ENCODE measurements around the gene PCDHGB3. TPM values are rescaled to one million over a fixed set of nuclear protein-coding genes. Genes with fewer than 3 reads are reported as not detected.
"Not testable (repeated sequence)": the region's sequence is repeated elsewhere in the genome, so short reads cannot be mapped to it uniquely, and the experiment has no call there.

Gene PCDHGB3
- polyA plus RNA-seq, 1 donor from 2014 or later, result not detected

GRCh38 chr5:141392429-141393198, 22.6 kb downstream of the PCDHGB3 start, which contains the start of gene PCDHGA8:
Gene PCDHGA8, plus strand, starts transcription at chr5:141392633. Its CDS starts 181 bp downstream, at chr5:141392814.
- H3K9ac ChIP-seq (ENCODE audit: low read length), result no peak within 1 kb of the TSS
- no peaks in the 10 kb centered on the region for H3K79me2 ChIP-seq (replicated peaks; ENCODE audit: insufficient read depth, low read length)
- TF ChIP-seq TAF1 (IDR thresholded peaks at IDR 0.05; ENCODE audit: low read depth), result no peak
- no peak for TF ChIP-seq RAD21 (conservative IDR thresholded peaks at IDR 0.05)
- no peak for TF ChIP-seq EZH2 (IDR thresholded peaks at IDR 0.05; ENCODE audit: borderline replicate concordance, insufficient read depth, low read length, poor library complexity, severe bottlenecking)
- no peak for TF ChIP-seq EP300 (conservative IDR thresholded peaks at IDR 0.05; ENCODE audit: poor library complexity, severe bottlenecking)
- TF ChIP-seq, protein P1, sequence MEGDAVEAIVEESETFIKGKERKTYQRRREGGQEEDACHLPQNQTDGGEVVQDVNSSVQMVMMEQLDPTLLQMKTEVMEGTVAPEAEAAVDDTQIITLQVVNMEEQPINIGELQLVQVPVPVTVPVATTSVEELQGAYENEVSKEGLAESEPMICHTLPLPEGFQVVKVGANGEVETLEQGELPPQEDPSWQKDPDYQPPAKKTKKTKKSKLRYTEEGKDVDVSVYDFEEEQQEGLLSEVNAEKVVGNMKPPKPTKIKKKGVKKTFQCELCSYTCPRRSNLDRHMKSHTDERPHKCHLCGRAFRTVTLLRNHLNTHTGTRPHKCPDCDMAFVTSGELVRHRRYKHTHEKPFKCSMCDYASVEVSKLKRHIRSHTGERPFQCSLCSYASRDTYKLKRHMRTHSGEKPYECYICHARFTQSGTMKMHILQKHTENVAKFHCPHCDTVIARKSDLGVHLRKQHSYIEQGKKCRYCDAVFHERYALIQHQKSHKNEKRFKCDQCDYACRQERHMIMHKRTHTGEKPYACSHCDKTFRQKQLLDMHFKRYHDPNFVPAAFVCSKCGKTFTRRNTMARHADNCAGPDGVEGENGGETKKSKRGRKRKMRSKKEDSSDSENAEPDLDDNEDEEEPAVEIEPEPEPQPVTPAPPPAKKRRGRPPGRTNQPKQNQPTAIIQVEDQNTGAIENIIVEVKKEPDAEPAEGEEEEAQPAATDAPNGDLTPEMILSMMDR (IDR thresholded peaks at IDR 0.05; ENCODE audit: poor library complexity, severe bottlenecking), result no peak
- TF ChIP-seq SMC3 (conservative IDR thresholded peaks at IDR 0.05; ENCODE audit: poor library complexity), result no peak
- no peaks in the 10 kb centered on the region for H3K36me3 ChIP-seq (ENCODE audit: insufficient read depth, low read length)
- no peaks in the 10 kb centered on the region for H3F3A ChIP-seq (ENCODE audit: insufficient read depth, low read length, poor library complexity, severe bottlenecking)
- H3K4me2 ChIP-seq (ENCODE audit: low read length), result no peak within 1 kb of the TSS
- H3K27ac ChIP-seq (ENCODE audit: low read length), result no peak within 1 kb of the TSS
- H3K9me2 ChIP-seq (ENCODE audit: insufficient read depth, low read length), result no peaks in the 10 kb centered on the region
- peak within 1 kb of the TSS; percentile 53 for H3K4me3 ChIP-seq (ENCODE audit: low read length)
- H3K9me3 ChIP-seq (ENCODE audit: low read length), result peaks cover 49% of the 10 kb centered on the region
- no peak within 1 kb of the TSS for H2AFZ ChIP-seq (ENCODE audit: low read depth, low read length)
- H4K20me1 ChIP-seq (ENCODE audit: insufficient read depth), result no peaks in the 10 kb centered on the region
- no peaks in the 10 kb centered on the region for H3K27me3 ChIP-seq (ENCODE audit: insufficient read depth, low read depth, low read length)

- H3K9me3 ChIP-seq (ENCODE audit: low read length), result peaks cover 49% of the 10 kb centered on the region
- no peak overlapping the region for H3K4me2 ChIP-seq (ENCODE audit: low read length)
- H3K9me2 ChIP-seq (ENCODE audit: insufficient read depth, low read length), result no peaks in the 10 kb centered on the region
- H4K20me1 ChIP-seq (ENCODE audit: insufficient read depth), result no peaks in the 10 kb centered on the region
- H3K27ac ChIP-seq (ENCODE audit: low read length), result no peak overlapping the region
- no peaks in the 10 kb centered on the region for H3F3A ChIP-seq (ENCODE audit: insufficient read depth, low read length, poor library complexity, severe bottlenecking)
- peak overlapping the region; percentile 10 for H3K4me3 ChIP-seq (ENCODE audit: low read length)
- no peak overlapping the region for H3K9ac ChIP-seq (ENCODE audit: low read length)
- no peak for TF ChIP-seq SMC3 (conservative IDR thresholded peaks at IDR 0.05; ENCODE audit: poor library complexity)
- no peak for TF ChIP-seq EZH2 (IDR thresholded peaks at IDR 0.05; ENCODE audit: borderline replicate concordance, insufficient read depth, low read length, poor library complexity, severe bottlenecking)
- TF ChIP-seq REST (IDR thresholded peaks at IDR 0.05; ENCODE audit: borderline replicate concordance), result no peak
- TF ChIP-seq RAD21 (conservative IDR thresholded peaks at IDR 0.05), result no peak
- TF ChIP-seq TAF1 (IDR thresholded peaks at IDR 0.05; ENCODE audit: low read depth), result no peak
- TF ChIP-seq EP300 (conservative IDR thresholded peaks at IDR 0.05; ENCODE audit: poor library complexity, severe bottlenecking), result no peak
- TF ChIP-seq MXI1 (conservative IDR thresholded peaks at IDR 0.05; ENCODE audit: poor library complexity, severe bottlenecking), result no peak
- TF ChIP-seq, protein P1 (IDR thresholded peaks at IDR 0.05; ENCODE audit: poor library complexity, severe bottlenecking), result no peak
- no peak for TF ChIP-seq POLR2AphosphoS5 (IDR thresholded peaks at IDR 0.05)
- H3K36me3 ChIP-seq (ENCODE audit: insufficient read depth, low read length), result no peaks in the 10 kb centered on the region
- no peaks in the 10 kb centered on the region for H3K27me3 ChIP-seq (ENCODE audit: insufficient read depth, low read depth, low read length)
- no peaks in the 10 kb centered on the region for H3K79me2 ChIP-seq (replicated peaks; ENCODE audit: insufficient read depth, low read length)
- no peak overlapping the region for H2AFZ ChIP-seq (ENCODE audit: low read depth, low read length)
Observed at GRCh38 chr5:141393267-141393666, 23.2 kb downstream of the PCDHGB3 start.

GRCh38 chr5:141394401-141395187, 24.6 kb downstream of the PCDHGB3 start:
- H3K4me3 ChIP-seq (ENCODE audit: low read length); H3K4me2 ChIP-seq (ENCODE audit: low read length); H3K27me3 ChIP-seq (ENCODE audit: insufficient read depth, low read depth, low read length); H3K36me3 ChIP-seq (ENCODE audit: insufficient read depth, low read length); H3K9me2 ChIP-seq (ENCODE audit: insufficient read depth, low read length); H4K20me1 ChIP-seq (ENCODE audit: insufficient read depth); H2AFZ ChIP-seq (ENCODE audit: low read depth, low read length); H3K79me2 ChIP-seq (replicated peaks; ENCODE audit: insufficient read depth, low read length); H3F3A ChIP-seq (ENCODE audit: insufficient read depth, low read length, poor library complexity, severe bottlenecking); H3K27ac ChIP-seq (ENCODE audit: low read length); H3K9ac ChIP-seq (ENCODE audit: low read length): not testable (repeated sequence)
- peaks cover 53% of the 10 kb centered on the region for H3K9me3 ChIP-seq (ENCODE audit: low read length)

Data from neural cell (in vitro differentiated cells).